ENCODE measurements around the gene ADIPOR2.

- TF ChIP-seq CTCF (conservative IDR thresholded peaks at IDR 0.05; ENCODE audit: low read depth, low read length) (no peak), EZH2 (IDR thresholded peaks at IDR 0.05; ENCODE audit: borderline replicate concordance, low read depth, low read length, poor library complexity, severe bottlenecking) (no peak)
These were observed 43.6 kb upstream of the ADIPOR2 start for GRCh38 chr12:1647285-1647669.

Data from A673 (cell line).